Trophoblast cell (in vitro differentiated cells and primary cell): ENCODE measurements around the gene SPON1.
A peak's percentile ranks its signal among the peaks of the same experiment; 100 is the strongest.

Experiments
- DNase-seq, 2 donors: peaks; one replicate each; pipeline ENCODE4 v3.0.0-alpha.2; 2016
- H2AFZ ChIP-seq: 2 replicates; pipeline ENCODE4 v1.6.1; 2013; ENCODE audit warnings: low read length, moderate library complexity, mild to moderate bottlenecking; ENCODE audit not compliant: insufficient read depth, poor library complexity
- H2AK5ac ChIP-seq: 2 replicates; pipeline ENCODE4 v1.6.1; 2013; ENCODE audit warnings: mild to moderate bottlenecking, low read length
- H2BK120ac ChIP-seq: 2 replicates; pipeline ENCODE4 v1.6.1; 2013; ENCODE audit warnings: low read length, mild to moderate bottlenecking, moderate library complexity; ENCODE audit not compliant: insufficient read depth, poor library complexity
- H2BK12ac ChIP-seq: 2 replicates; pipeline ENCODE4 v1.6.1; 2013; ENCODE audit warnings: mild to moderate bottlenecking, low read length, moderate library complexity
- H2BK5ac ChIP-seq: 2 replicates; pipeline ENCODE4 v1.6.1; 2013; ENCODE audit warnings: low read length, low read depth, moderate library complexity, mild to moderate bottlenecking; ENCODE audit not compliant: poor library complexity
- H3K14ac ChIP-seq: 2 replicates; pipeline ENCODE4 v1.6.1; 2013; ENCODE audit warnings: mild to moderate bottlenecking, low read length
- H3K18ac ChIP-seq: 2 replicates; pipeline ENCODE4 v1.6.1; 2013; ENCODE audit warnings: mild to moderate bottlenecking, low read length
- H3K23ac ChIP-seq: 2 replicates; pipeline ENCODE4 v1.6.1; 2013; ENCODE audit warnings: low read length
- H3K27ac ChIP-seq: 2 replicates; pipeline ENCODE4 v1.5.1; 2013; ENCODE audit warnings: low read depth, mild to moderate bottlenecking, inconsistent platforms, low read length, moderate library complexity
- H3K27me3 ChIP-seq: 2 replicates; pipeline ENCODE4 v1.6.1; 2013; ENCODE audit warnings: inconsistent platforms, mild to moderate bottlenecking, low read length, moderate library complexity; ENCODE audit not compliant: insufficient read depth
- H3K36me3 ChIP-seq, 2 experiments: 1 replicate in 1 of 2; 2 replicates in 1 of 2; pipeline ENCODE4 v1.6.1; 2013; ENCODE audit warnings: low read length in 2 of 2, mild to moderate bottlenecking in 2 of 2, moderate library complexity in 1 of 2; ENCODE audit not compliant: insufficient read depth in 2 of 2, control insufficient read depth in 1 of 2
- H3K4ac ChIP-seq: 2 replicates; pipeline ENCODE4 v1.6.1; 2013; ENCODE audit warnings: low read depth, mild to moderate bottlenecking, low read length, moderate library complexity
- H3K4me1 ChIP-seq, 2 experiments: 1 replicate in 1 of 2; 2 replicates in 1 of 2; pipeline ENCODE4 v1.6.1; 2013; ENCODE audit warnings: low read length in 2 of 2, mild to moderate bottlenecking in 2 of 2, moderate library complexity in 1 of 2; ENCODE audit not compliant: insufficient read depth in 2 of 2, control insufficient read depth in 1 of 2
- H3K4me2 ChIP-seq: 2 replicates; pipeline ENCODE4 v1.6.1; 2013; ENCODE audit warnings: inconsistent platforms, mild to moderate bottlenecking, low read length, moderate library complexity
- H3K4me3 ChIP-seq: 2 replicates; pipeline ENCODE4 v1.5.1; 2013; ENCODE audit warnings: mild to moderate bottlenecking, low read depth, low read length, inconsistent platforms
- H3K79me1 ChIP-seq: one replicate; pipeline ENCODE4 v1.6.1; 2013; ENCODE audit warnings: low read length
- H3K79me2 ChIP-seq: 2 replicates; pipeline ENCODE4 v1.6.1; 2013; ENCODE audit warnings: low read length, mild to moderate bottlenecking; ENCODE audit not compliant: control insufficient read depth, insufficient read depth, poor library complexity
- H3K9ac ChIP-seq: 2 replicates; pipeline ENCODE4 v1.6.1; 2013; ENCODE audit warnings: mild to moderate bottlenecking, low read length
- H3K9me3 ChIP-seq: 2 replicates; pipeline ENCODE4 v1.6.1; 2013; ENCODE audit warnings: low read depth, mild to moderate bottlenecking, control low read depth, inconsistent platforms, low read length; ENCODE audit not compliant: insufficient read depth
- H4K12ac ChIP-seq: 2 replicates; pipeline ENCODE4 v1.6.1; 2013; ENCODE audit warnings: low read depth, mild to moderate bottlenecking, low read length, moderate library complexity
- H4K8ac ChIP-seq: 2 replicates; pipeline ENCODE4 v1.6.1; 2013; ENCODE audit warnings: low read depth, mild to moderate bottlenecking, low read length, moderate library complexity
- H4K91ac ChIP-seq: one replicate; pipeline ENCODE4 v1.6.1; 2013; ENCODE audit warnings: low read depth, mild to moderate bottlenecking, low read length, moderate library complexity
- WGBS: extraction: QIAGEN DNeasy Blood & Tissue Kit; methylation state at CpG from one replicate; pipeline ENCODE4 v1.1.7; 2013; ENCODE audit warnings: missing lambda C conversion rate; ENCODE audit not compliant: insufficient read length, insufficient coverage; ENCODE audit errors: extremely low coverage; 5-methylcytosine and 5-hydroxymethylcytosine counted together

The SPON1 gene

DNA sequence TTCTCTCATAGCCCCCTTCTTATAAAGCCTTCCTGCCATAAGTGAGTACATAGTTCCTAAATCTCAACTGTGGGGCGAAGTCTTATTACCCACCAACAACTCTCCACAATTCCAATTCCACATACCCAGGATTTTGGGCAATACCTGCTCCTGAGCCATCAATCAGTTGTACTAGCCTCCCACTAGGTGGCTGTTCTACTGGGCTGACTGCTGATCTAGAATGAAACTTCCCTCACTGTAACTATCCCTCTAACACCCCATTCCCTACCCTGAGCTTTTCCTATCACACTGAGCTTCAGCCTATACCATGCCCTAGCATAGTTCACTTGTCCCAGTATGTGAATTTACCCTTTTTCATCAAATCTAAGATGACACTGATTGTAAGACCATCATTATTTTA, 344.0 kb downstream of the SPON1 start:
- Histone ChIP-seq H3K4me3 (no peak overlapping the region), H3K36me3 (no peaks in the 10 kb centered on the region), H3K4ac (peak overlapping the region; percentile 27), H3K27me3 (no peaks in the 10 kb centered on the region), H3K9ac (no peak overlapping the region), H3K14ac (no peak overlapping the region), H2AK5ac (no peak overlapping the region), H3K23ac (no peak overlapping the region), H3K79me2 (peaks cover 7% of the 10 kb centered on the region), H3K18ac (no peak overlapping the region), H3K9me3 (no peaks in the 10 kb centered on the region), H4K12ac (no peak overlapping the region), H4K8ac (no peak overlapping the region), H3K27ac (no peak overlapping the region), H3K4me1 (no peaks in the 10 kb centered on the region), H2BK120ac (no peak overlapping the region), H4K91ac (no peak overlapping the region), H3K4me2 (no peak overlapping the region), H2BK12ac (no peak overlapping the region), H2BK5ac (no peak overlapping the region), H3K79me1 (no peaks in the 10 kb centered on the region), H2AFZ (no peak overlapping the region)
- no CpG with 5 or more reads among the region's 1 CpG for WGBS
- no peak for DNase-seq

DNA sequence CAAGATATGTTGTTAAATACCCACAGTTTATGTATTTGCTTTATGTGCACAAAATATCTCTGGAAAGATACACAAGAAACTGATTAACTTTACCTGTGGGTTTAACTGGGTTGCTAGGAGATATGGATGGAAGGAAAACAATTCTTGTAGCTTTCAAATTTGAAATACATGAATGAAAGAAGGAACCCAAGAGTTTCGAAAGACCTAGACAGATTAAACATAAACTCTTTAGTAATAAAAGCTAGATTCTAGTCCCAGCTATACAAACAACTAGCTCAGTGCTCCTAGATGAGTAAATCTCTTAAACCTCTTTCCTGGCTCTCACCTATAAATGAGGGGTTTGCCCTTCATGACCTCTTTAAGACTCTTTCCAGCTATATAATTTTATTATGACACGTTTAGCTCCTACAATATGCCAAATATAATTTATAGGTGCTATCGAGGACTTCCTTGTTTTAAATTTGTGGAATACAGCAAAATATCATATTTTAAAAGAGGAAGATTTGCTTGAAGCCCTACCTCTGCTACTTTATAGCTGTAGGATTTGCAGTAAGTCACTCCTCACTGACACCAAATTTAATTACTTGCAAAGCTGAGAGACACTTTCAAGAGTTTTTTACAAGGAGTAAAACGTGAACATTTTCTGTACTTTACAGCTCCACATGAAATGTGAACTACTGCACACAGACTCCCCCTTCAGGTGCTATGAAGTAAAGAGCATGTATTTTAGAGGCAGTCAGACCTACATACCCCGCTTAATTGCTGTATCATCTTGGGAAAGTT, 345.8 kb downstream of the SPON1 start:
- DNase-seq, result peak in 1 of 2 donors; percentile 50
- H3K79me1 ChIP-seq, result no peaks in the 10 kb centered on the region

DNA sequence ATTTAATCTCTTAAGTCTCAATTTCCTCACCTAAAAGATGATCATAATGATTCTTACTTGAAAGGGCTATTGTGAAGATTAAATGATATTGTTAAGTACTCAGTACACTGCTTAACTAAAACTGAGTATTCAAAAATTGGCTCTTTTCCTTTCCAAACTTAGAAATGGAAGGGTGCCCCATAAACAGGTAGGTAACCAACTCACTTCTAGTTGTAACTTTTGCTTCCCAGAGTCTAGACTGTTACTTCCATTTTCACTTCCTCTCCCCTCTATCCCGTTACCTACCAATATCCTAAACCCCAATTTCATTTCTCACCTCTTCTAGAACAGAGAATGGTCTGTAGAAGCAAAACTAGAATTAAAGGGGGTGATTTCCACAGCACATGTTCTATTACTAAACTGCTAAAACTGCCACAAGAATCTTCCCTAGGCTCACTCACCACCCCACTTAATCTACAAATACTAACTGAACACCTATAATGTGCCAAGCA, 346.4 kb downstream of the SPON1 start:
- H3K36me3 ChIP-seq, result no peaks in the 10 kb centered on the region
- no peak overlapping the region for H2AFZ ChIP-seq
- H3K4me2 ChIP-seq, result no peak overlapping the region
- no peak overlapping the region for H3K14ac ChIP-seq
- H2BK5ac ChIP-seq, result no peak overlapping the region
- no peak overlapping the region for H3K4ac ChIP-seq
- no peaks in the 10 kb centered on the region for H3K79me1 ChIP-seq
- H2AK5ac ChIP-seq, result no peak overlapping the region
- no peak overlapping the region for H3K23ac ChIP-seq
- no peak overlapping the region for H3K9ac ChIP-seq
- H3K27ac ChIP-seq, result no peak overlapping the region
- no peak overlapping the region for H4K91ac ChIP-seq
- H3K79me2 ChIP-seq, result peaks cover 6% of the 10 kb centered on the region
- no peak overlapping the region for H3K4me3 ChIP-seq
- no peak overlapping the region for H3K18ac ChIP-seq
- H4K12ac ChIP-seq, result no peak overlapping the region
- H4K8ac ChIP-seq, result no peak overlapping the region
- H2BK12ac ChIP-seq, result no peak overlapping the region
- no peaks in the 10 kb centered on the region for H3K9me3 ChIP-seq
- H3K4me1 ChIP-seq, result no peaks in the 10 kb centered on the region
- H3K27me3 ChIP-seq, result no peaks in the 10 kb centered on the region
- DNase-seq, result no peak
- 100% methylated on average over 1 of the region's 1 CpG for WGBS
- H2BK120ac ChIP-seq, result no peak overlapping the region

More for the DNA sequence above, 345.8 kb downstream of the SPON1 start:
- H4K12ac ChIP-seq, result no peak overlapping the region
- no peak overlapping the region for H2AFZ ChIP-seq
- no peak overlapping the region for H2AK5ac ChIP-seq
- no peaks in the 10 kb centered on the region for H3K36me3 ChIP-seq
- H3K4me3 ChIP-seq, result no peak overlapping the region
- H2BK12ac ChIP-seq, result no peak overlapping the region
- H3K9me3 ChIP-seq, result no peaks in the 10 kb centered on the region
- H3K27me3 ChIP-seq, result no peaks in the 10 kb centered on the region
- no CpG with 5 or more reads among the region's 5 CpGs for WGBS
- H4K91ac ChIP-seq, result no peak overlapping the region
- H3K4ac ChIP-seq, result no peak overlapping the region
- H3K4me1 ChIP-seq, result no peaks in the 10 kb centered on the region
- H3K23ac ChIP-seq, result no peak overlapping the region
- no peak overlapping the region for H2BK120ac ChIP-seq
- no peak overlapping the region for H3K27ac ChIP-seq
- no peak overlapping the region for H2BK5ac ChIP-seq
- no peak overlapping the region for H3K9ac ChIP-seq
- no peak overlapping the region for H3K14ac ChIP-seq
- H3K18ac ChIP-seq, result no peak overlapping the region
- peaks cover 9% of the 10 kb centered on the region for H3K79me2 ChIP-seq
- no peak overlapping the region for H4K8ac ChIP-seq
- H3K4me2 ChIP-seq, result no peak overlapping the region

DNA sequence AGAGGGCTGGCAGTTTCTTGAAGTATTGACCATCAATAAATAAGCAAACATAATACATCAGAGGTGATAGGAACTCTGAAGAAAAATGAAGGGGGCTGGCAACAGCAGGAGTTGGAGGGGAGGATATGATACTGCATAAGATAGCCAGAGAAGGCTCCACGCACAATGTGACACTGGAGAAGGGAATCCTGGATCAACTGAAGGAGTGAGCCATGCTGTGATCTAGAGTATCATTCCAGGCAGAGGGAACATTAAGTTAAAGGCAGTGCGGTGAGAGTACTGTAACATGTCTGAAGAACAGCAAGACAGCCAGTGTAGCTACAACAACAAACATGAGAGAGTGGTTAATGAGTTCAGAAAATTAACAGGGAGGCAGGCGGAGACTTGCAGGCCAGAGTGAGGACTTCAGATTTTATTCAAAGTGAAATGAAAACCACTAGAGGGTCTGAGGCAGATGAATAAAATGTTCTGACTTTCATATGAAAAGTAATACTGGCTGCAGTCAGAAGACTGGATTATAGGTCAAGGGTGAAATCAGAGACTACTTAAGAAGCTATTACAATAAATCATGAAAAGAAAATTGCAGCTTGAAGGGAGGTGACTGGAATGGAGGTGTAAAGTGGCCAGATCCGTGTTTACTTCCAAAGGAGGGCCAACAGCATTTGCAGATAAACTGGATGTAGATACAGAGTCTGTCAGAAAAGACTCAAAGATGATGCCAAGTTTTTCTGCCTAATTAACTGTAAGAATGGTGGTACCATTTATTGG, 347.1 kb downstream of the SPON1 start:
- no peak overlapping the region for H4K8ac ChIP-seq
- H2AK5ac ChIP-seq, result no peak overlapping the region
- H3K4me2 ChIP-seq, result no peak overlapping the region
- H2BK5ac ChIP-seq, result no peak overlapping the region
- no peak overlapping the region for H3K27ac ChIP-seq
- H3K4me3 ChIP-seq, result no peak overlapping the region
- no peak overlapping the region for H3K9ac ChIP-seq
- DNase-seq, result no peak
- no peaks in the 10 kb centered on the region for H3K79me1 ChIP-seq
- no peak overlapping the region for H2BK12ac ChIP-seq
- H3K14ac ChIP-seq, result no peak overlapping the region
- H3K27me3 ChIP-seq, result no peaks in the 10 kb centered on the region
- H3K36me3 ChIP-seq, result no peaks in the 10 kb centered on the region
- H3K23ac ChIP-seq, result no peak overlapping the region
- no peaks in the 10 kb centered on the region for H3K9me3 ChIP-seq
- H3K18ac ChIP-seq, result no peak overlapping the region
- H3K4ac ChIP-seq, result no peak overlapping the region
- H3K4me1 ChIP-seq, result no peaks in the 10 kb centered on the region
- no peak overlapping the region for H4K12ac ChIP-seq
- no peak overlapping the region for H4K91ac ChIP-seq
- no CpG with 5 or more reads among the region's 4 CpGs for WGBS
- H2AFZ ChIP-seq, result no peak overlapping the region
- peaks cover 6% of the 10 kb centered on the region for H3K79me2 ChIP-seq
- no peak overlapping the region for H2BK120ac ChIP-seq
